ENCODE measurements around the gene MED29.

DNA sequence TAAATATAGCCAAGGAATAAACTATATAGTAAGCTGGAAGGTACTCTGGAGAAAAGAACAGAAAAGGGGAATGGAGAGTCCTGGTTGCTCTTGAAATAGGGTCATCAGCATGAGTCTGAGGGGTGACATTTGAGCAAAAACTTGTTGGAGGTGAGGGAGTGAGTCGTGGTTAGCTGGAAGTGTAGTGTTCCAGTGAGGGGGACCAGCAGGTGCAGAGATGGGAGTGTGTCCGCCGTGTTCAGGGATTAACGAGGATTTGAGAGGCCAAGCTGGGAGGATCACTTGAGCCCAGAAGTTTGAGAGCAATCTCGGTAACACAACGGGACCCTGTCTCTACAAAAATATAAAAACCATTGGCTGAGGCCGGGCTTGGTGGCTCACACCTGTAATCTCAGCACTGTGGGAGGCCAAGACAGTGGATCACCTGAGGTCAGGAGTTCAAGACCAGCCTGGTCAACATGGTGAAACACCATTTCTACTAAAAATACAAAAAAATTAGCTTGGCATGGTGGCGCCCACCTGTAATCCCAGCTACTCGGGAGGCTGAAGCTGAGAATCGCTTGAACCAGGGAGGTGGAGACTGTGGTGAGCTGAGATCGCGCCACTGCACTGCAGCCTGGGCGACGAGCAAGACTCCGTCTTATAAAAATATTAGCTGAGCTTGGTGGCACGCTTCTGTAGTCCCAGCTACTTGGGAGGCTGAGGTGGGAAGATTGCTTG is 55.3 kb downstream of the MED29 start:
- TF ChIP-seq CTCF (IDR thresholded peaks at IDR 0.05) (no peak), POLR2A (IDR thresholded peaks at IDR 0.05) (no peak)

Data from adrenal gland (tissue), 5 donors.